HepG2 (cell line): ENCODE data around the gene SPON1. TPM values are rescaled to one million over a fixed set of nuclear protein-coding genes. Genes with fewer than 3 reads are reported as not detected.

Source experiments
- ATAC-seq: fragments of 200-7000 bp; cut with Tn5 transposase; 3 replicates; pipeline ENCODE4 v1.9.1; 2020; ENCODE audit warnings: mild to moderate bottlenecking, moderate library complexity
- BruUV-seq: library from RNA; stranded (reverse); fragments of 400-500 nt; replicated peaks from 2 replicates; lab custom pipeline; 2021; lab: Mats Ljungman, UMichigan
- CTCF ChIA-PET: fragments of 300-600 bp; formaldehyde crosslinking; extraction: SDS; loops from one replicate; lab custom pipeline; 2021; ENCODE audit warnings: low total read pairs, inconsistent platforms, low intra/inter-chr PET ratio; lab: Yijun Ruan, JAX
- POLR2A ChIA-PET: fragments of 350-600 bp; sonication (Branson Sonifier 250); formaldehyde crosslinking; loops from one replicate; lab custom pipeline; 2020; ENCODE audit warnings: antibody characterized with exemption, inconsistent platforms; lab: Yijun Ruan, JAX
- DNase-seq: peaks from one replicate; pipeline ENCODE4 v3.0.0-alpha.2; 2015; ENCODE audit warnings: low spot score
- FAIRE-seq: peaks from 3 replicates; lab custom pipeline; 2011; peaks lifted over from hg19 to GRCh38; lab: Jason Lieb, UNC
- H2AFZ ChIP-seq: one replicate; pipeline ENCODE4 v1.6.1; 2011; ENCODE audit warnings: low read length, inconsistent platforms
- H3K27ac ChIP-seq: fragments of 300-600 bp; 3 replicates; pipeline ENCODE4 v1.8.0; 2011; ENCODE audit warnings: mixed run types, mild to moderate bottlenecking, mixed read lengths, low read length, inconsistent platforms; ENCODE audit not compliant: insufficient read depth; ENCODE audit errors: extremely low read length
- H3K27me3 ChIP-seq, 2 experiments: fragments of 200-600 bp in 1 of 2; 2 replicates in 1 of 2; 3 replicates in 1 of 2; pipeline versions ENCODE4 v1.6.0 to v1.8.0; 2011; ENCODE audit warnings: low read length in 2 of 2, mild to moderate bottlenecking in 2 of 2, moderate library complexity in 2 of 2, inconsistent platforms in 1 of 2; ENCODE audit not compliant: insufficient read depth in 2 of 2, control insufficient read depth in 1 of 2
- H3K36me3 ChIP-seq, 2 experiments: fragments of 200-600 bp in 1 of 2; replicated peaks in 1 of 2; 2 replicates in 1 of 2; 3 replicates in 1 of 2; pipeline versions ENCODE4 v1.5.1 to v1.8.0; 2011; ENCODE audit warnings: low read length in 2 of 2, inconsistent platforms in 1 of 2; ENCODE audit not compliant: insufficient read depth in 2 of 2, control insufficient read depth in 1 of 2
- H3K4me1 ChIP-seq: 2 replicates; pipeline ENCODE4 v1.5.1; 2012; ENCODE audit warnings: low read length, inconsistent platforms; ENCODE audit not compliant: insufficient read depth
- H3K4me2 ChIP-seq: 2 replicates; pipeline ENCODE4 v1.6.0; 2011; ENCODE audit warnings: low read depth, low read length, inconsistent platforms
- H3K4me3 ChIP-seq, 3 experiments: fragments of 200-600 bp in 1 of 3; sonication (generic), shearing (Covaris generic) in 1 of 3; replicated peaks in 1 of 3; 2 replicates each; pipeline ENCODE4 v1.5.1; 2011 to 2016; ENCODE audit warnings: low read length in 3 of 3, inconsistent platforms in 2 of 3, low read depth in 2 of 3, mild to moderate bottlenecking in 2 of 3, control low read depth in 1 of 3, mixed read lengths in 1 of 3; ENCODE audit not compliant: insufficient read depth in 1 of 3
- H3K79me2 ChIP-seq: one replicate; pipeline ENCODE4 v1.6.1; 2011; ENCODE audit warnings: low read length, inconsistent platforms; ENCODE audit not compliant: insufficient read depth
- H3K9ac ChIP-seq: 2 replicates; pipeline ENCODE4 v1.6.0; 2011; ENCODE audit warnings: mild to moderate bottlenecking, low read depth, low read length, inconsistent platforms; ENCODE audit not compliant: insufficient read depth
- H3K9me3 ChIP-seq: 2 replicates; pipeline ENCODE4 v1.5.1; 2012; ENCODE audit warnings: mild to moderate bottlenecking, low read length
- H4K20me1 ChIP-seq: 2 replicates; pipeline ENCODE4 v1.6.0; 2011; ENCODE audit warnings: inconsistent platforms, mild to moderate bottlenecking, low read length, moderate library complexity; ENCODE audit not compliant: insufficient read depth
- NRL ChIP-seq: sonication (generic); formaldehyde crosslinking; IDR thresholded peaks from 2 replicates; pipeline ENCODE4 v1.5.0; 2020; ENCODE audit warnings: missing genetic modification reagents, mild to moderate bottlenecking, moderate library complexity, borderline replicate concordance
- ZFP41 ChIP-seq: sonication (generic); formaldehyde crosslinking; IDR thresholded peaks from 2 replicates; pipeline ENCODE4 v1.4.0; 2020; ENCODE audit warnings: mild to moderate bottlenecking, missing genetic modification reagents, borderline replicate concordance
- ZNF12 ChIP-seq: sonication (generic); formaldehyde crosslinking; IDR thresholded peaks from 2 replicates; pipeline ENCODE4 v1.5.0; 2020; ENCODE audit warnings: missing genetic modification reagents
- ZNF138 ChIP-seq: sonication (generic); formaldehyde crosslinking; IDR thresholded peaks from 2 replicates; pipeline ENCODE4 v1.5.0; 2020; ENCODE audit warnings: mild to moderate bottlenecking, low read depth, missing genetic modification reagents
- ZSCAN12 ChIP-seq: sonication (generic); formaldehyde crosslinking; IDR thresholded peaks from 2 replicates; pipeline ENCODE4 v1.9.0; 2021; ENCODE audit warnings: mild to moderate bottlenecking, missing genetic modification reagents
- WGBS: methylation state at CpG from one replicate; pipeline ENCODE4 v1.1.6; 2017; ENCODE audit warnings: low lambda C conversion rate; 5-methylcytosine and 5-hydroxymethylcytosine counted together
- in situ Hi-C: cut with HindIII; loops from 2 replicates; pipeline ENCODE4 v1.10.0; 2017; ENCODE audit warnings: low pct_unique_long_range_greater_than_20kb; ENCODE audit not compliant: extremely low pct_ligation_motif_present
- intact Hi-C: fragments of 100-400 bp; cut with micrococcal nuclease; formaldehyde crosslinking; loops from one replicate; pipeline ENCODE4 v1.10.0; 2022; ENCODE audit not compliant: unreplicated experiment
- polyA plus RNA-seq, 8 experiments: library from polyadenylated mRNA; depleted of rRNA in 3 of 8; stranded (reverse) in 7 of 8; unstranded in 1 of 8; fragments of >200 nt; fragmentation: Illumina TruSeq in 4 of 8; extraction: Trizol in 4 of 8; gene quantifications; 2 replicates each; pipeline versions ENCODE4 v1.2.1 to v1.2.3, GENCODE V29; 2011 to 2016; ENCODE audit warnings: low read depth in 4 of 8, missing spikeins in 1 of 8, mixed read lengths in 1 of 8; ENCODE audit not compliant: insufficient read depth in 1 of 8
- total RNA-seq, 5 experiments: library from RNA; depleted of rRNA; stranded (reverse); fragments of >200 nt; fragmentation: Illumina TruSeq; extraction: Trizol; gene quantifications; 2 replicates each; pipeline ENCODE4 v1.2.3, GENCODE V29; 2016; ENCODE audit warnings: low read depth in 1 of 5
- TF ChIP-seq, protein P1 (sequence below): sonication (generic); formaldehyde crosslinking; IDR thresholded peaks from 2 replicates; pipeline ENCODE4 v1.5.1; 2020; ENCODE audit warnings: missing genetic modification reagents, mild to moderate bottlenecking, borderline replicate concordance
- TF ChIP-seq, protein P2 (sequence below): sonication (generic); formaldehyde crosslinking; IDR thresholded peaks from 2 replicates; pipeline ENCODE4 v1.8.1; 2023; ENCODE audit warnings: mild to moderate bottlenecking, moderate library complexity, missing genetic modification reagents
- TF ChIP-seq, protein P3 (sequence below): sonication (generic); formaldehyde crosslinking; IDR thresholded peaks from 2 replicates; pipeline ENCODE4 v1.5.0; 2020; ENCODE audit warnings: missing genetic modification reagents
- TF ChIP-seq, protein P4 (sequence below): sonication (generic); formaldehyde crosslinking; IDR thresholded peaks from 2 replicates; pipeline ENCODE4 v1.4.0; 2020; ENCODE audit warnings: missing genetic modification reagents, borderline replicate concordance

The SPON1 gene
- total and polyA plus RNA-seq, 2 of the 13 experiments (the other 11 are each of a cell fraction or from before 2014, with no cell fraction given), result not detected

DNA sequence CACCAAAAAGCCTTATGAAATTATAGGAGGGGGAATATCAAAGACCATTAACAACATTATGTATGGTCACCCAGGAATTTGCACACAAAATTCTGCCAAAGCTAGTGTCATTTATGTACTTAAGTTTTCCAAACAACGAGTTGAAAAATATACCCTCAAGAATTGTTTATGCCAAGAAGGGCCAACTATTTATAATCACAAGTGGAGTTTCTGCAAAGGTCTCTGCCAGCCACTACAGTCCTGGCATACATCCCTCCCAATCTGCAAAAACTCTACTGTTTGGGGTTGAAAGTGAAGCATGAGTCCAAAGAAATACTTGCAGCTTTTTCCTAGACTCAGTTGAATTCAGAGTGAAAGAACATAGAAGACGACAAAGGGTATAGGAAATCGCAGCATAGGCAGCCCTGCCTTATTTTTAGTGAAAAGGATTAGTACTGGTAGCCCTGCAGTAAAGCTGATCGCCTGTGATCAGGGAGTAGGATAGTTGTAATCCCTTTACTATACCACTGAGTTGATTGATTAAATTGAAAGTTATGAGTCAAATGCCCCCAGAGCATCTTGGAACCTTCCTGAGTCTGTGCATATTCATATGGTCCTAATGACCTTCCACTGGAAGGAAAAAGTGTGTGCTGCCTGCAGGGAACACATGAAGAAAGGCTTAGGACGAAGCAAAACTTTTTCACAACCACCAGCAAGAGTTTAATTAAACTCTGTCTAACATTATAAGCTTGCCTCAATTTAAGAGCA is 144.0 kb downstream of the SPON1 start:
- ChIA-PET POLR2A (no interaction called here), CTCF (no interaction called here)
- Histone ChIP-seq H3K9ac (no peak overlapping the region), H2AFZ (no peak overlapping the region), H3K27me3 (no peaks in the 10 kb centered on the region), H3K9me3 (no peaks in the 10 kb centered on the region), H3K4me2 (no peak overlapping the region), H3K79me2 (no peaks in the 10 kb centered on the region), H3K4me3 (no peak overlapping the region), H3K27ac (no peak overlapping the region), H3K4me1 (no peaks in the 10 kb centered on the region), H3K36me3 (no peaks in the 10 kb centered on the region), H4K20me1 (no peaks in the 10 kb centered on the region)
- DNase-seq (no peak), ATAC-seq (no peak), FAIRE-seq (no peak)
- no TSS peak for BruUV-seq
- in situ Hi-C loops, result no loop called here
- TF ChIP-seq ZNF138 (no peak), NRL (no peak), ZSCAN12 (CRISPR knock-in tag) (no peak)
- TF ChIP-seq, protein P1, sequence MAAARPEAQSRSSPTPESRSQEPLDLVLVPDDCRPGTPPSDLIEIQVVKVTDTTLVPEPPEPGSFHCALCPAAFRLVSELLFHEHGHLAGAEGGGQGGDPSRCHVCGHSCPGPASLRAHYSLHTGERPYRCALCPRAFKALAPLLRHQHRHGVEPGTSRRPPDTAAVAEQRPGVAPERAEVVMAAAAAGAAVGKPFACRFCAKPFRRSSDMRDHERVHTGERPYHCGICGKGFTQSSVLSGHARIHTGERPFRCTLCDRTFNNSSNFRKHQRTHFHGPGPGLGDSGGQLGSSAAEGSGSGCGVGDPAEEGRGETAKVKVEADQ (CRISPR knock-in tag), result no peak
- WGBS, result 0% methylated on average over 5 of the region's 5 CpGs
- intact Hi-C loops, result no loop called here

DNA sequence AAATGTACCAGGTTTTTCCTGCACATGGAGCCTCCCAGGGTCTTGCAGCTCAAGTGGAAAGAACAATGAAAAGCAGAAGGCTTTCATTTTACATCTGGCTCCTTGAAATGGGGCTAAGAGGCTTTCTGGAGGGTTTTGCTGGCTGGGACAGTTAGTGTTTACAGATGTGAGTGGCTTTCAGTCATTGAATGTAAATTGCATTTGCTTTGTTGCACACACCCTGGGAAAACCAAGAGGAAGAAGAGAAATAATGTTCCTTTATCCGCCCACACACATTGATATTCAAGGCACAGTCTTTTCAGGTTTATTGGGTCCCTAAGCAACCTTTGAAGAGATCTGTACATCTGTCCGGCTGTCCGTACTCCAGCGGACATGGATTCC is 144.5 kb downstream of the SPON1 start:
- Histone ChIP-seq H3K9me3 (no peaks in the 10 kb centered on the region), H4K20me1 (no peaks in the 10 kb centered on the region), H2AFZ (no peak overlapping the region), H3K27ac (no peak overlapping the region), H3K4me2 (no peak overlapping the region), H3K4me3 (no peak overlapping the region), H3K79me2 (no peaks in the 10 kb centered on the region), H3K36me3 (no peaks in the 10 kb centered on the region), H3K27me3 (no peaks in the 10 kb centered on the region), H3K4me1 (no peaks in the 10 kb centered on the region), H3K9ac (no peak overlapping the region)
- WGBS, result 6% methylated on average over 4 of the region's 4 CpGs
- intact Hi-C loops (no loop called here), in situ Hi-C loops (no loop called here)
- DNase-seq (no peak), ATAC-seq (no peak), FAIRE-seq (no peak)
- no TSS peak for BruUV-seq
- CTCF ChIA-PET, result no interaction called here
- POLR2A ChIA-PET, result no interaction called here
- TF ChIP-seq, protein P2, sequence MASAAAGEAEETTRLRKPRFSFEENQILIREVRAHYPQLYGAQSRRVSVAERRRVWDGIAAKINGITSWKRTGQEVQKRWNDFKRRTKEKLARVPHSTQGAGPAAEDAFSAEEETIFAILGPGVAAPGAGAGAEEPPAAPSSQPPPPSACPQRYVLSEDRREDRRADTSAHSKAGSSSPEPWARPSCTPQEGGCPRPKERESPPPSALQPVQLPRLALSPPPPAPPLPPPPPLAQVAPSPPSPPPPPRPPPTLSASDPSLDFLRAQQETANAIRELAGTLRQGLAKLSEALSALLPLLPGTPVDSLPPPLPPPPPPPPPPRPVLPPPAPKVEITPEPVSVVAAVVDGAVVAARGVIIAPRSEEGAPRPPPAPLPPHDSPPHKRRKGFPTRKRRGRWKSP (CRISPR knock-in tag), result no peak
- TF ChIP-seq ZSCAN12 (CRISPR knock-in tag) (no peak), ZNF12 (no peak), ZFP41 (CRISPR knock-in tag) (no peak)
- TF ChIP-seq, protein P3, sequence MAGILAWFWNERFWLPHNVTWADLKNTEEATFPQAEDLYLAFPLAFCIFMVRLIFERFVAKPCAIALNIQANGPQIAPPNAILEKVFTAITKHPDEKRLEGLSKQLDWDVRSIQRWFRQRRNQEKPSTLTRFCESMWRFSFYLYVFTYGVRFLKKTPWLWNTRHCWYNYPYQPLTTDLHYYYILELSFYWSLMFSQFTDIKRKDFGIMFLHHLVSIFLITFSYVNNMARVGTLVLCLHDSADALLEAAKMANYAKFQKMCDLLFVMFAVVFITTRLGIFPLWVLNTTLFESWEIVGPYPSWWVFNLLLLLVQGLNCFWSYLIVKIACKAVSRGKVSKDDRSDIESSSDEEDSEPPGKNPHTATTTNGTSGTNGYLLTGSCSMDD (CRISPR knock-in tag), result no peak
- TF ChIP-seq, protein P4, sequence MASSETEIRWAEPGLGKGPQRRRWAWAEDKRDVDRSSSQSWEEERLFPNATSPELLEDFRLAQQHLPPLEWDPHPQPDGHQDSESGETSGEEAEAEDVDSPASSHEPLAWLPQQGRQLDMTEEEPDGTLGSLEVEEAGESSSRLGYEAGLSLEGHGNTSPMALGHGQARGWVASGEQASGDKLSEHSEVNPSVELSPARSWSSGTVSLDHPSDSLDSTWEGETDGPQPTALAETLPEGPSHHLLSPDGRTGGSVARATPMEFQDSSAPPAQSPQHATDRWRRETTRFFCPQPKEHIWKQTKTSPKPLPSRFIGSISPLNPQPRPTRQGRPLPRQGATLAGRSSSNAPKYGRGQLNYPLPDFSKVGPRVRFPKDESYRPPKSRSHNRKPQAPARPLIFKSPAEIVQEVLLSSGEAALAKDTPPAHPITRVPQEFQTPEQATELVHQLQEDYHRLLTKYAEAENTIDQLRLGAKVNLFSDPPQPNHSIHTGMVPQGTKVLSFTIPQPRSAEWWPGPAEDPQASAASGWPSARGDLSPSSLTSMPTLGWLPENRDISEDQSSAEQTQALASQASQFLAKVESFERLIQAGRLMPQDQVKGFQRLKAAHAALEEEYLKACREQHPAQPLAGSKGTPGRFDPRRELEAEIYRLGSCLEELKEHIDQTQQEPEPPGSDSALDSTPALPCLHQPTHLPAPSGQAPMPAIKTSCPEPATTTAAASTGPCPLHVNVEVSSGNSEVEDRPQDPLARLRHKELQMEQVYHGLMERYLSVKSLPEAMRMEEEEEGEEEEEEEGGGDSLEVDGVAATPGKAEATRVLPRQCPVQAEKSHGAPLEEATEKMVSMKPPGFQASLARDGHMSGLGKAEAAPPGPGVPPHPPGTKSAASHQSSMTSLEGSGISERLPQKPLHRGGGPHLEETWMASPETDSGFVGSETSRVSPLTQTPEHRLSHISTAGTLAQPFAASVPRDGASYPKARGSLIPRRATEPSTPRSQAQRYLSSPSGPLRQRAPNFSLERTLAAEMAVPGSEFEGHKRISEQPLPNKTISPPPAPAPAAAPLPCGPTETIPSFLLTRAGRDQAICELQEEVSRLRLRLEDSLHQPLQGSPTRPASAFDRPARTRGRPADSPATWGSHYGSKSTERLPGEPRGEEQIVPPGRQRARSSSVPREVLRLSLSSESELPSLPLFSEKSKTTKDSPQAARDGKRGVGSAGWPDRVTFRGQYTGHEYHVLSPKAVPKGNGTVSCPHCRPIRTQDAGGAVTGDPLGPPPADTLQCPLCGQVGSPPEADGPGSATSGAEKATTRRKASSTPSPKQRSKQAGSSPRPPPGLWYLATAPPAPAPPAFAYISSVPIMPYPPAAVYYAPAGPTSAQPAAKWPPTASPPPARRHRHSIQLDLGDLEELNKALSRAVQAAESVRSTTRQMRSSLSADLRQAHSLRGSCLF (CRISPR knock-in tag), result no peak
